ENCODE data around the gene LRAT.
A peak's percentile ranks its signal among the peaks of the same experiment; 100 is the strongest.
"Not testable (repeated sequence)": the region's sequence is repeated elsewhere in the genome, so short reads cannot be mapped to it uniquely, and the experiment has no call there.

LRAT gene

DNA sequence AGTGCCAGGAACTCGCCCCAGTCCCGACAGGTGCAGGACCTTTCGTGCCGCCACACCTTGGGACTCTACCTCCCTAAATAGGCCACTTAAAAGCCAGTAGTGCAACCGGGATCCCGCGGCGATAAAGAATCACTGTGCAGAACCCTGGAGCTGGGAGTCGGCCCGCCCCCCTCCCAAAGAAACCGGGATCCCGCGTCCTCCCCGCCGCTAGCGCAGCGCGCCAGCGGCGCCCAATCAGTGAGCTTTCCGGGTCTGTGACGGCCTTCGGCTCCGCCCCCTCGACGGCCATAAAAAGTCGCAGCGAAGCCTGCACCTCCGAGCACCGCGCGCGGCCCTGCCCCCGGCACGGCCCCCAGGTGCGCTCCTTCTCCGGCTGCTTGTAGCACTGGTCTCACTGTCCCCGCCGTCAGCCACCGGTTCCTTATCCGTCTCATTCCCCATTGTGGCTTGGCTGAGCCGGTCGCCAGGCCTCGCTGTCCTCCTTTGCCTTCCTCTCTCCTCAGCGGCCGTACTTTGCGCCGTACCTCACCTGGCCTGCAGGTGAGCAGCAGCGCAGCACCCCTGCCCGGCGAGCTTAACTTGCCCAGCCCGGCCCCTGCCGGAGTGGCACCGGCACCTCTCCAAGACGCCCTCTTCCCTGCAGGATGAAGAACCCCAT is at the start of gene LRAT:
LRAT (plus strand) TSS at position 318 of the 658 bp plus-strand sequence; CDS start at position 645, 327 bp downstream.
- DNase-seq, result peak; percentile 53
- H3K27ac Mint-ChIP-seq, result no peak within 1 kb of the TSS
- no peaks in the 10 kb centered on the region for H3K36me3 Mint-ChIP-seq (ENCODE audit: low read depth)
- peak within 1 kb of the TSS; percentile 77 for H3K4me3 Mint-ChIP-seq
- H3K27me3 Mint-ChIP-seq, result peaks cover 79% of the 10 kb centered on the region
- no peaks in the 10 kb centered on the region for H3K9me3 Mint-ChIP-seq
- peaks cover 23% of the 10 kb centered on the region for H3K4me1 Mint-ChIP-seq (ENCODE audit: low read depth)

DNA sequence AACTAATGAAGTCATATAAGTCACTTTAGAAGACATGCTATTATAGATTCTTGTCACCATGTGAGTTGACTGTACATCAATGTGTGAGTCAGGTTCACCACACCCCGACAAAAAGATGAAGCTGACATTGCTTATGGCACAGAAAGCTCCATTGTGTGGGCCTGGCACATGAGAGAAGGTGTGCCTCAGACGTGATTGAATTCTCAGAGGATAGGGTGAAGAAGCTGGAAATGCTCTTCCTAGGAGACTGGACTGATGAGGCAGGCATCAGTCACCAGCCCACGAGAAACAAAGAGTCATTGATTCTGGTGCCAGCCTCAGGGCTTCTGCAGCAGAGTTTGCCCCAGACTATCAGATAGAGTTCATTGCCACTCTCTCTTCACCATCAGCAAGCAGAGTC is 35.9 kb upstream of the LRAT start:
- peaks cover 8% of the 10 kb centered on the region for H3K27me3 Mint-ChIP-seq
- no peak overlapping the region for H3K4me3 Mint-ChIP-seq
- DNase-seq, result no peak
- H3K4me1 Mint-ChIP-seq (ENCODE audit: low read depth), result no peaks in the 10 kb centered on the region
- no peaks in the 10 kb centered on the region for H3K36me3 Mint-ChIP-seq (ENCODE audit: low read depth)
- H3K27ac Mint-ChIP-seq, result no peak overlapping the region
- H3K9me3 Mint-ChIP-seq, result no peaks in the 10 kb centered on the region

DNA sequence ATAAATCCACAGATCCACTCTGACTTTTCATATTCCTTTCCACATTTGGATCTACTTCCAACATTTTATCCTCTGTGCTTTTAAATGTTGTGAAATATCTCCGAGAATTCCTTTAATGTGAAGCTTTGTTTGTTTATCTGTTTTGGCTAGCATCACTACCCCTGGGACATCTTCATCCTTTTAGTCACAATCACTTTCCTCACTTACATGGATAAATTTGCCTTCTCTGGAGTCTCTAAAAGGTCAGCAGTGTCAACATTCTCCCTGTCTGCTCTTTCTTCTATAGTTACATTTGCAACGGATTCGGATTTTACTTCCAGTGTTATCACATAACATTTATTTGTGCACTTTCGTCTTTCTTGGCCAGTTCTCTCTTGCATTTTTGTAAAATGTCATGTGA is 34.2 kb upstream of the LRAT start:
- no peaks in the 10 kb centered on the region for H3K9me3 Mint-ChIP-seq
- H3K36me3 Mint-ChIP-seq (ENCODE audit: low read depth), result no peaks in the 10 kb centered on the region
- DNase-seq, result no peak
- H3K4me3 Mint-ChIP-seq, result no peak overlapping the region
- H3K27me3 Mint-ChIP-seq, result peaks cover 8% of the 10 kb centered on the region
- H3K4me1 Mint-ChIP-seq (ENCODE audit: low read depth), result no peaks in the 10 kb centered on the region
- H3K27ac Mint-ChIP-seq, result no peak overlapping the region

DNA sequence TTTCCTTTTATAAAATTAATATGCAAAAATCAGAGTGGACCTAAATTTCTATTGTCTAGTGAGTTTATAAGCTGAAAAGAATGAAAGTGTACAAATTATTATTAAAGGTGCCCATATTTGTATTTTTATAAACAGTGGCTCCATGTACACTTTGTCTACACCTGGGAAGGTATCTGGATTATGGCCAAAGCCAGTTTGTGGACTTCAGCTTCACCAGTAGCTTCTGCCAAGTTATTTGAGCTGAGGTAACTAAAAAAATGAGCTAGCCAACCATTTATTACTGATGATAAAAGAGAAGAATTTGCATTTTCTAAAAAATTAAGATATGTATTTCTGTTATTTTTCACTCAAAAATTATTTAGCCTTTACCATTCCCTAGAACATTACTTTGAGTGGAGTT is 32.3 kb upstream of the LRAT start:
- no peak overlapping the region for H3K27ac Mint-ChIP-seq
- H3K9me3 Mint-ChIP-seq, result no peaks in the 10 kb centered on the region
- DNase-seq, result no peak
- H3K27me3 Mint-ChIP-seq, result peaks cover 7% of the 10 kb centered on the region
- H3K4me1 Mint-ChIP-seq (ENCODE audit: low read depth), result no peaks in the 10 kb centered on the region
- no peaks in the 10 kb centered on the region for H3K36me3 Mint-ChIP-seq (ENCODE audit: low read depth)
- no peak overlapping the region for H3K4me3 Mint-ChIP-seq

DNA sequence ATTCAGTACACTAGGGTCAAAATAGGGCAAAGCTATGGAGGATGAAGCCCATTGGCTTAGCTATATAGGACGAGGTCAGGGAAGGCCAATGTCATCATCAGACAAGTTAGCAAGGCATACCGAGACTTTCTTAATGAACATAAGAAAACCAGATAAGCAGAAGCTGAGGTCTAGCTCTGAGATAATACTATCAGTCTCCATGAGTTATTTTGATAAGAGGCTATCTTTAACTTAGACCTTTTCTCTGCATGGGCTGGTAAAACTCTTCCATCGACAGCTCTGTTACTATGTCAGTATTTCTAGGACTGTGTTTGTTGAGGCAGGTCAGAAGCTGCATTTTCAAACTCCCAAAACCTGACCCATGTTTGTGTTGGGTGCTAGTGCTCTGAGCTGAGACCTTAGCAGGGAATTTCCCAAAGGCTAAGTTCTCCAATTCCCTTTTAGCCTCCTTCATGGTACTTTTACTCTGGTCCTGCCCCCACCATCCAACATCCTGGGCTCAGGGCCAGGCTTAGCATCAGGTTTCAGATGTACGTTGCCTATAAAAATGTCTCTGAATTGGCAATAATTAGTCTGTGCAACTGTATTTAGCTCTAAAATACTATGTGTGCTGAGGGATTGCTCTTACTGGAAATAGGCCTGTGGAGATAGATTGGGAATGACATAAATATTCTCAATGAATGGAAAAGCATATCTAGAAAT is 29.3 kb upstream of the LRAT start:
- H3K36me3 Mint-ChIP-seq (ENCODE audit: low read depth), result no peaks in the 10 kb centered on the region
- H3K27me3 Mint-ChIP-seq, result no peaks in the 10 kb centered on the region
- peaks cover 1% of the 10 kb centered on the region for H3K4me1 Mint-ChIP-seq (ENCODE audit: low read depth)

DNA sequence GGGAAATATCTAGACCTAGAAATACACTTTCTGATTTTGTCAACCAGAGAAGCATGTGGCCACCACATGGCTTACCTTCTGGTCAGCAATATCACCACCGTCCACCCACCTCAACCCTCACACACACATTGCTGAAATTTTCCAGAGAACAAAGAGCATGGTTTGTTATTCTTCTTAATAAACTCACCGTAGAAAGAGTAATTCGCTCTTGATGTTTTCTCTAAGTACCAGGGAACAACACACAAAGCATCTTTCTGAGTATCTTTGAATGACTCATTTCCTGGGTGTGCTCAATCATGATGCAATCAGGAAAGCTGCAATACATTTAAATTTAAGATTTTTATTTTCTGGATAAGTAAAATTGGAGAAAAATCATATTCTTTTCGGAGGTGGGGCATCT is 24.7 kb upstream of the LRAT start:
- no peaks in the 10 kb centered on the region for H3K36me3 Mint-ChIP-seq (ENCODE audit: low read depth)
- peaks cover 4% of the 10 kb centered on the region for H3K4me1 Mint-ChIP-seq (ENCODE audit: low read depth)
- no peaks in the 10 kb centered on the region for H3K27me3 Mint-ChIP-seq
- H3K27ac Mint-ChIP-seq, result no peak overlapping the region
- no peaks in the 10 kb centered on the region for H3K9me3 Mint-ChIP-seq
- no peak for DNase-seq
- no peak overlapping the region for H3K4me3 Mint-ChIP-seq

More for the DNA sequence above, 29.3 kb upstream of the LRAT start:
- Mint-ChIP-seq H3K27ac (no peak overlapping the region), H3K4me3 (no peak overlapping the region), H3K9me3 (no peaks in the 10 kb centered on the region)
- no peak for DNase-seq

DNA sequence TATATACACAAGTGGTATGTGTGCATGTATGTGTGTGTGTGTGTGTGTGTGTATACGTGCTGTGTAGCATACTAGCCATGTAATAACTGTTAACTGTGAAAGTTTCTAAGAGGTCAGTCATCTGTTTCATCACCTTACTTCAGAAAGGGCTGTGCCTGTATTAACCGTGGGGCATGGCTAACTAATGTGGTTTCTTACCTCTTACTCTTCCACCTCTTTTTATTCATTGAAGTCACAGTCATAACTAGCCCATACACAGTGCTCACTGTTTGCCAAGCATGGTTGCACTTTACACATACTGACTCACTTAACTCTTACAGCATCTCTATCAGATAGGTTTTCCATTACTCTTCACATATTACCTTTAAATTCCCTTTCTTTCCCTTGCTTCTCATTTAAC is 23.7 kb upstream of the LRAT start:
- Mint-ChIP-seq H3K27ac (no peak overlapping the region), H3K9me3 (no peaks in the 10 kb centered on the region), H3K27me3 (peaks cover 6% of the 10 kb centered on the region), H3K4me1 (ENCODE audit: low read depth) (peaks cover 4% of the 10 kb centered on the region), H3K4me3 (no peak overlapping the region), H3K36me3 (ENCODE audit: low read depth) (no peaks in the 10 kb centered on the region)
- DNase-seq, result no peak

DNA sequence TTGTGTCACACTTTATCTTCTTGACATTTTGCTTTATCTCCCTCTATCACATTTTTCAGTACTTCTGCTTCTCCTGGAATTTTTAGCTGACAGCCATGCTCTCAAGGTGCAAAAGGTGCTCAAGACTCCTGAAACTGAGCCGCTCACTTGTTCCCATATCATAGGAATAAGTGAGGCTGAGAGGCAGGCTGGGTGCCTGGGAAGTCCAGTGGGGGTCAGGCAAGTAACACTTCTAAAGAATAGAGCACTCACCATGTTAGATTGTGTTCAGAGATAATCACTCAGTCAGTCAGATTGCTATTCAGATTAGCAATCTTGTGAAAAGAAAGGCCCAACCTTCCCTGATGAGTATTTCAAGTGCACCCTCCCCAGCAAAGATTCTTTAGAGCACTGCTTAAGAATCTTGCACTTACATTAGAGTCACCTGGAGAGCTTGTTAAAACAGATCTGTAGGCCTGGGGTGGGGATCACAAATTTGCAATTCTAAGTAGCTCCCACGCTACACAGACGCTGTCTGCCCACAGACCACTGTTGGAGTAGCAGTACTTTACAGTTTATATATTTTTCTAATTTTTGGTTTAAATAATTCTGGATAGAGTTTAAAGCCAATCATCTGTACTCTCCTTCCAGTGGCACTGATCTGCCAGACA is 23.1 kb upstream of the LRAT start:
- no peaks in the 10 kb centered on the region for H3K36me3 Mint-ChIP-seq (ENCODE audit: low read depth)
- DNase-seq, result no peak
- no peaks in the 10 kb centered on the region for H3K9me3 Mint-ChIP-seq
- H3K27me3 Mint-ChIP-seq, result peaks cover 6% of the 10 kb centered on the region
- H3K4me3 Mint-ChIP-seq, result no peak overlapping the region
- no peak overlapping the region for H3K27ac Mint-ChIP-seq
- H3K4me1 Mint-ChIP-seq (ENCODE audit: low read depth), result peaks cover 4% of the 10 kb centered on the region

DNA sequence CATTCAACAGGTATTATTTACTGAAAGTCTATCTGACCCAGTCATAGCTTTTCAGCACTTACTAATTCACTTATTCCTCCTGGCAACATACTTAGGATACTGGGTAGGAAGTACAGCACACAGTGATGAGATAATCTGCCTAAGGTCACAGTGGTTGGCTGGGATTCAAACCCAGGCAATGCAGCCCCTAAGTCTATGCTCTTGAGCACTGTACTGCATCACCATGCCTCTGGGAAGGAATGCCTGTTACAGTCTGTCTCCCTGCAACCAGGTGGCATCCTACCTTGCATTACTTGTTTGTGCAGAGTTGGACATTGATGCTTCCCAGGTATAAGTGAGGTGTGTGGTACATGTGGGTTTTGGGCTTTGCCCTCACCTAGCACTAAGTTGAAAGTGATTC is 21.5 kb upstream of the LRAT start:
- H3K36me3 Mint-ChIP-seq (ENCODE audit: low read depth), result no peaks in the 10 kb centered on the region
- no peak overlapping the region for H3K27ac Mint-ChIP-seq
- peaks cover 4% of the 10 kb centered on the region for H3K4me1 Mint-ChIP-seq (ENCODE audit: low read depth)
- no peak for DNase-seq
- peaks cover 6% of the 10 kb centered on the region for H3K27me3 Mint-ChIP-seq
- H3K4me3 Mint-ChIP-seq, result no peak overlapping the region
- no peaks in the 10 kb centered on the region for H3K9me3 Mint-ChIP-seq

DNA sequence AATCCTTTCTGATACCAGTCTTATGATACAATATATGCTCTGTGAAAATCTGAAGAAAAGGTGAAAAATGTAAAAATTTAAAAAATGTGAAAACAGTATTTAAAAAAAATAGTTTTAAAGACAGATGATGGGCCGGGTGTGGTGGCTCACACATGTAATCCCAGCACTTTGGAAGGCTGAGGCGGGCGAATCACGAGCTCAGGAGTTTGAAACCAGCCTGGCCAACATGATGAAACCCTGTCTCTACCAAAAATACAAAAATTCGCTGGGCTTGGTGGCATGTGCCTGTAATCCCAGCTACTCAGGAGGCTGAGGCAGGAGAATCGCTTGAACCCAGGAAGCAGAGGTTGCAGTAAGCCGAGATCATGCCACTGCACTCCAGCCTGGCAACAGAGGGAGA is 20.2 kb upstream of the LRAT start:
- not testable (repeated sequence) for H3K4me3 Mint-ChIP-seq

DNA sequence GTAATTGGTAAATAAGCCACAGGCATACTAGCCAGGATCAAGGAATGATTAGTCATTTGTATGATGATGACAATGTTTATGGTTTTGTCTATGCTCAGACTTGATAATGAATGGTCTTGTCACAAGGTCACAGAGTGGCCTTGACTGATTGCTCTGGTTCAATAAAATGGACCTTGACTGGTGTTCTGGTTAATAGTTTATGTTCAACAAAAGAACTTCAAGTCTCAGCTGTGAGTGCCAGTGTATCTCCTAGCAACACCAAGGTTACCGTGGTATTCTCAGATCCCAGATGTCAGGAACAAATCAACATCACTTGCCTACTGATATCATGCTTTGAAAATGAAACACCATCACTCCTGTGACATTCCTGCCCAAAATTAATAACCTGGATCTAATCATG is 16.3 kb upstream of the LRAT start:
- Mint-ChIP-seq H3K4me3 (no peak overlapping the region), H3K27ac (no peak overlapping the region), H3K4me1 (ENCODE audit: low read depth) (no peaks in the 10 kb centered on the region), H3K9me3 (no peaks in the 10 kb centered on the region), H3K27me3 (peaks cover 10% of the 10 kb centered on the region), H3K36me3 (ENCODE audit: low read depth) (no peaks in the 10 kb centered on the region)
- no peak for DNase-seq

More for the DNA sequence above, 20.2 kb upstream of the LRAT start:
- DNase-seq; H3K4me1 Mint-ChIP-seq (ENCODE audit: low read depth); H3K9me3 Mint-ChIP-seq; H3K27ac Mint-ChIP-seq; H3K36me3 Mint-ChIP-seq (ENCODE audit: low read depth); H3K27me3 Mint-ChIP-seq: not testable (repeated sequence)

DNA sequence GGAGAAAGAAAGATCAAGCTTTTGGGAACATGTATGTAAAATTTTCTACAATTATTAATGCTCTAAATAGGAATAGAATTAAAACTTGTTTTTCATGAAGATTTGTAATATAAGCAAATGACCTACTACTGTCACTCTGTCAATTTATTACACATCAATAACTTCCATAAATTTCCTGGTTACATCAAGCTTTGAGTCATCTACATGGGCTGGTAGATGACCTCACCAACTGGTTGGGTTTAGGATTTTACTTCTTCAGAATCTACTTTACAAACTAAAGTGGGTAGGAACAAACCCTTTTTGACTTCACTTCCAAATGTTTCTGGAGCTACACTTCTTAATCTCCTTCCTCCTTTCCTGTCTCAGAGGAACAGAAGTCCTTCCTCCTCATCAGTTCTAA is 12.0 kb upstream of the LRAT start:
- DNase-seq, result no peak
- Mint-ChIP-seq H3K9me3 (peaks cover 2% of the 10 kb centered on the region), H3K36me3 (ENCODE audit: low read depth) (no peaks in the 10 kb centered on the region), H3K4me3 (no peak overlapping the region), H3K4me1 (ENCODE audit: low read depth) (no peaks in the 10 kb centered on the region), H3K27me3 (peaks cover 9% of the 10 kb centered on the region), H3K27ac (no peak overlapping the region)

DNA sequence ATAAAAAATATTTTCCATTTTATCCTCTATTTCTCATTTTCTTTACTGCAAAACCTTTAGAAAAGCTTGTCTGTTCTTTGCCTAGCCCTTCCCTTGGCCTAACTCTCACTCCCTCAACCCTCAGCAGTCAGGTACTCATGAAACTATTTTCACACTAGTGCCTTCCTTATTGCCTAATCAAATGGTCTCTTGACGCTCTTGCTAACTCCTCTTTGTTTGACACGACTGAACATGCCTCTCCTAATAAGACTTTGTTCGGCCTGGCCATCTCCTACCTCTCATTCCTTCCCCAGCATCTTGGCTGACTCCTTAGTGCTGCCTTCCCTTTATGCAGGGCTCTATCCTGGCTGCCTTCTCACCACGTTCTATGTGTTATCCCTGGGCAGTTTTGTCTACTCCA is 11.1 kb upstream of the LRAT start:
- peaks cover 2% of the 10 kb centered on the region for H3K9me3 Mint-ChIP-seq
- peaks cover 9% of the 10 kb centered on the region for H3K27me3 Mint-ChIP-seq
- H3K36me3 Mint-ChIP-seq (ENCODE audit: low read depth), result no peaks in the 10 kb centered on the region
- H3K27ac Mint-ChIP-seq, result no peak overlapping the region
- no peak for DNase-seq
- H3K4me1 Mint-ChIP-seq (ENCODE audit: low read depth), result no peaks in the 10 kb centered on the region
- H3K4me3 Mint-ChIP-seq, result no peak overlapping the region

DNA sequence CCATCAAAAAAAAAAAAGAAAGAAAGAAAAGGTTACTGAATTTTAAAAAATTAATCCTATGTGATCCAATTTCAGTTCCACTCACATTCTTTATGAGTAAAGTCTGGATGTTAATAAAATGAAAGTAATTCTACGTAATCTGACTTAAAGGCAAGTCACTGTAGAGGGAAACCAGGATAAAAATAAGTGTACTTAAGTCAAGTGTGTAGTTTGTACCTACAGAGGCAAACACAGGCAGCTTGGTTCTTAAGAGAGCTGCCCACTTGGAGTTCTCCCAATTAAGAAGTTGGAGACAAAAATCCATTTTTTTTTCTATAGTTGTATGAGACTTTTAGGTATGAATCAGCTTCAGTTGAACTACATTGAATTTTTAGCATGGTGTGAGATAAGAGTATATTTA is 7.0 kb upstream of the LRAT start:
- Mint-ChIP-seq H3K9me3 (peaks cover 2% of the 10 kb centered on the region), H3K27ac (no peak overlapping the region), H3K4me3 (no peak overlapping the region), H3K36me3 (ENCODE audit: low read depth) (no peaks in the 10 kb centered on the region), H3K27me3 (peaks cover 24% of the 10 kb centered on the region), H3K4me1 (ENCODE audit: low read depth) (peaks cover under 1% of the 10 kb centered on the region)
- DNase-seq, result no peak

DNA sequence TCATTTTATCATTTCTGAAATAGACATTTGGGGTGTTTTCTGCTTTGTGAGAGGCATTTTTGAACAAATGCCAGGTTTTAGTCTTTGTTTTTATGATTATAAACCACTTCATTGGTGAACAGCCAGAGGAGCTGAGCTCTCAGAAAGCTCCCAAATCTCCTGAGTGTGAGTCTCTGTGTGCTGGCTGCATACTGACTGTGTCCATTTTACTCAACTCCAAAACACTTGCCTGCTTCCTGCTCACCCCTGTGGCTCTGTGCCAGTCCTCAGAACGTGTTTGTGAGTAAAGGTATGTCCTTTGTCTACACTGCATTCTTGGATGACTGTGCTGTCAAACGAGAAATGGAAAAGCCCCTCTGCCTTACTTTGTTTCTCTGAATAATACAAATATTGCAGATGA is 5.4 kb upstream of the LRAT start:
- Mint-ChIP-seq H3K27ac (no peak overlapping the region), H3K9me3 (peaks cover 2% of the 10 kb centered on the region), H3K4me1 (ENCODE audit: low read depth) (peaks cover 13% of the 10 kb centered on the region), H3K36me3 (ENCODE audit: low read depth) (no peaks in the 10 kb centered on the region), H3K27me3 (peaks cover 41% of the 10 kb centered on the region), H3K4me3 (no peak overlapping the region)
- no peak for DNase-seq
